ENCODE data around the gene HOXB2. TPM values are rescaled to one million over a fixed set of nuclear protein-coding genes. Genes with fewer than 3 reads are reported as not detected.
A peak's percentile ranks its signal among the peaks of the same experiment; 100 is the strongest.

The HOXB2 gene
- total RNA-seq, result 6.1 and 8.1 TPM in 2 replicates
- 2.8 TPM for total RNA-seq (2013)
- 3.1 and 9.2 TPM in 2 replicates for polyA plus RNA-seq
- polyA minus RNA-seq, result 2.4 and 5.0 TPM in 2 replicates

GRCh38 chr17:48545022-48545375 lies at the start of gene HOXB2:
Gene HOXB2, minus strand, starts transcription at chr17:48545109. Its CDS starts 198 bp downstream, at chr17:48544911.
- no peak for TF ChIP-seq EZH2 (IDR thresholded peaks at IDR 0.05; ENCODE audit: borderline replicate concordance, insufficient read depth, low read depth, low read length, poor library complexity, severe bottlenecking)
- TF ChIP-seq CTCF (IDR thresholded peaks at IDR 0.05), result no peak
- H3K4me3 ChIP-seq (ENCODE audit: control extremely low read depth in 1 of 5, extremely low read depth in 1 of 5, insufficient read depth in 1 of 5, low read depth in 2 of 5, low read length in 4 of 5), result peak within 1 kb of the TSS; percentile 5 to 73 (median 52)
- intact Hi-C loops (cut with micrococcal nuclease), result loop anchor here (10.0 kb wide), 1 partner anchor 50 kb away; no protein-coding TSS in a partner anchor
- H3K4me1 ChIP-seq (ENCODE audit: control insufficient read depth in 2 of 2, insufficient read depth in 2 of 2, low read length in 2 of 2), result peaks cover 45 to 47% of the 10 kb centered on the region in 2 donors
- peak within 1 kb of the TSS; percentile 70 for H3K9ac ChIP-seq (ENCODE audit: low read length)
- H3K27ac ChIP-seq (ENCODE audit: low read length in 2 of 2), result peak within 1 kb of the TSS in 1 of 2 donors; percentile 46
- 30% methylated on average over 4 of the region's 12 CpGs for WGBS (ENCODE audit: insufficient coverage)
- peak within 1 kb of the TSS; percentile 83 for H3K27ac Mint-ChIP-seq
- peaks cover 31% of the 10 kb centered on the region for H3K4me1 Mint-ChIP-seq
- no peaks in the 10 kb centered on the region for H3K9me3 Mint-ChIP-seq (ENCODE audit: insufficient read depth)
- peak within 1 kb of the TSS; percentile 82 for H2AFZ ChIP-seq (ENCODE audit: insufficient read depth, low read depth, low read length, poor library complexity, severe bottlenecking)
- H3K36me3 ChIP-seq (replicated peaks in 1 of 2; ENCODE audit: control extremely low read depth in 1 of 2, control insufficient read depth in 1 of 2, extremely low read depth in 1 of 2, insufficient read depth in 2 of 2, low read length in 1 of 2), result no peaks in the 10 kb centered on the region
- peak within 1 kb of the TSS; percentile 94 for H3K4me3 Mint-ChIP-seq
- H3K27me3 Mint-ChIP-seq, result peaks cover 53% of the 10 kb centered on the region
- peak within 1 kb of the TSS; percentile 96 for H3K4me2 ChIP-seq (replicated peaks; ENCODE audit: low read depth, low read length, poor library complexity, severe bottlenecking)
- no peaks in the 10 kb centered on the region for H4K20me1 ChIP-seq (ENCODE audit: control insufficient read depth, insufficient read depth, low read length, poor library complexity, severe bottlenecking)
- ChIA-PET POLR2A (no interaction called here), CTCF (no interaction called here)
- peaks cover 0 to 62% (median 28%) of the 10 kb centered on the region in 4 experiments for H3K27me3 ChIP-seq (replicated peaks in 1 of 4; ENCODE audit: control extremely low read depth in 1 of 4, control insufficient read depth in 3 of 4, insufficient read depth in 4 of 4, low read length in 3 of 4)
- ATAC-seq (ENCODE audit: low read depth), result no peak
- DNase-seq, result no peak
- H3K9me3 ChIP-seq (ENCODE audit: control extremely low read depth in 1 of 3, control insufficient read depth in 2 of 3, insufficient read depth in 1 of 3, low read length in 2 of 3), result peaks cover 0 to 11% (median 0%) of the 10 kb centered on the region in 3 donors
- H3K79me2 ChIP-seq (ENCODE audit: control insufficient read depth, insufficient read depth, low read length), result no peaks in the 10 kb centered on the region

- ATAC-seq (ENCODE audit: low read depth) (peak; percentile 68), DNase-seq (peak; percentile 87)
- Histone ChIP-seq H3K9ac (ENCODE audit: low read length) (peak overlapping the region; percentile 50), H3K27ac (ENCODE audit: low read length in 2 of 2) (no peak overlapping the region), H2AFZ (ENCODE audit: insufficient read depth, low read depth, low read length, poor library complexity, severe bottlenecking) (peak overlapping the region; percentile 14), H3K79me2 (ENCODE audit: control insufficient read depth, insufficient read depth, low read length) (no peaks in the 10 kb centered on the region), H3K4me2 (replicated peaks; ENCODE audit: low read depth, low read length, poor library complexity, severe bottlenecking) (peak overlapping the region; percentile 80), H3K27me3 (replicated peaks in 1 of 4; ENCODE audit: control extremely low read depth in 1 of 4, control insufficient read depth in 3 of 4, insufficient read depth in 4 of 4, low read length in 3 of 4) (peaks cover 0 to 99% (median 80%) of the 10 kb centered on the region in 4 experiments), H3K36me3 (replicated peaks in 1 of 2; ENCODE audit: control extremely low read depth in 1 of 2, control insufficient read depth in 1 of 2, extremely low read depth in 1 of 2, insufficient read depth in 2 of 2, low read length in 1 of 2) (no peaks in the 10 kb centered on the region), H3K4me3 (ENCODE audit: control extremely low read depth in 1 of 5, extremely low read depth in 1 of 5, insufficient read depth in 1 of 5, low read depth in 2 of 5, low read length in 4 of 5) (peak overlapping the region in 2 of 5 experiments; percentile 21 to 44), H3K9me3 (ENCODE audit: control extremely low read depth in 1 of 3, control insufficient read depth in 2 of 3, insufficient read depth in 1 of 3, low read length in 2 of 3) (peaks cover 0 to 21% (median 0%) of the 10 kb centered on the region in 3 donors), H4K20me1 (ENCODE audit: control insufficient read depth, insufficient read depth, low read length, poor library complexity, severe bottlenecking) (peaks cover 8% of the 10 kb centered on the region), H3K4me1 (ENCODE audit: control insufficient read depth in 2 of 2, insufficient read depth in 2 of 2, low read length in 2 of 2) (peaks cover 61 to 70% of the 10 kb centered on the region in 2 donors)
- CTCF ChIA-PET, result interaction anchor here (1.0 to 5.6 kb wide), 17 partner anchors 15 to 500 kb away, joined by 3 to 68 read pairs (median 4); no protein-coding TSS in a partner anchor
- intact Hi-C loops (cut with micrococcal nuclease), result loop anchor here (1.0 to 2.0 kb wide), 3 partner anchors 15 to 286 kb away; partner anchors contain the start of gene HOXB4
- peak overlapping the region; percentile 83 for H3K4me3 Mint-ChIP-seq
- WGBS (ENCODE audit: insufficient coverage), result 20% methylated on average over 31 of the region's 37 CpGs
- H3K27ac Mint-ChIP-seq, result no peak overlapping the region
- POLR2A ChIA-PET, result no interaction called here
- TF ChIP-seq CTCF (IDR thresholded peaks at IDR 0.05) (peak; percentile 89), EZH2 (IDR thresholded peaks at IDR 0.05; ENCODE audit: borderline replicate concordance, insufficient read depth, low read depth, low read length, poor library complexity, severe bottlenecking) (no peak)
- peaks cover 90% of the 10 kb centered on the region for H3K27me3 Mint-ChIP-seq
- peaks cover 58% of the 10 kb centered on the region for H3K4me1 Mint-ChIP-seq
- H3K9me3 Mint-ChIP-seq (ENCODE audit: insufficient read depth), result no peaks in the 10 kb centered on the region
These were observed 49.1 kb upstream of the HOXB2 start for GRCh38 chr17:48593840-48594537.
